GM12875 (cell line): ENCODE measurements around the gene OR8A1.

ENCODE experiments used
- H3K4me3 ChIP-seq: one replicate; pipeline ENCODE4 v1.5.1; 2011; ENCODE audit warnings: low read depth, low read length, control low read depth
- CTCF ChIP-seq: IDR thresholded peaks from 2 replicates; pipeline ENCODE4 v1.5.1; 2011; ENCODE audit warnings: low read depth, mild to moderate bottlenecking, control low read depth, inconsistent platforms, low read length, moderate library complexity, borderline replicate concordance; ENCODE audit not compliant: insufficient read depth

OR8A1 gene

GRCh38 chr11:124605719-124606118 is 35.9 kb downstream of the OR8A1 start:
- H3K4me3 ChIP-seq = no peak overlapping the region
- TF ChIP-seq CTCF = no peak

- no peak for TF ChIP-seq CTCF
- no peak overlapping the region for H3K4me3 ChIP-seq
Measured at GRCh38 chr11:124608147-124608546, 38.4 kb downstream of the OR8A1 start.

GRCh38 chr11:124610295-124610694 is 40.5 kb downstream of the OR8A1 start:
- no peak for TF ChIP-seq CTCF
- no peak overlapping the region for H3K4me3 ChIP-seq

GRCh38 chr11:124611064-124611463 is 41.3 kb downstream of the OR8A1 start, which contains the start of gene PANX3:
PANX3 (plus strand) TSS chr11:124611428; CDS start chr11:124611557, 129 bp downstream.
- no peak for TF ChIP-seq CTCF
- H3K4me3 ChIP-seq = no peak within 1 kb of the TSS

- no peak for TF ChIP-seq CTCF
- no peak overlapping the region for H3K4me3 ChIP-seq
Measured at GRCh38 chr11:124612045-124612444, 42.2 kb downstream of the OR8A1 start.

- TF ChIP-seq CTCF = no peak
- no peak overlapping the region for H3K4me3 ChIP-seq
Measured at GRCh38 chr11:124612567-124613246, 42.9 kb downstream of the OR8A1 start.

GRCh38 chr11:124618863-124619262 is 49.1 kb downstream of the OR8A1 start:
- TF ChIP-seq CTCF = no peak
- H3K4me3 ChIP-seq = no peak overlapping the region
